ENCODE results near the gene CMPK2. TPM values are rescaled to one million over a fixed set of nuclear protein-coding genes. Genes with fewer than 3 reads are reported as not detected.
"Not testable (repeated sequence)": the region's sequence is repeated elsewhere in the genome, so short reads cannot be mapped to it uniquely, and the experiment has no call there.

CMPK2 gene
- 2.6 and 3.8 TPM in 2 replicates for total RNA-seq (2014; rRNA removed; shearing (Covaris generic))
- 1.3 and 2.9 TPM in 2 replicates for polyA plus RNA-seq (2015; cell fraction: cytosol; rRNA removed)
- polyA plus RNA-seq (2015; cell fraction: nucleus; rRNA removed): 0.62 TPM in 1 of 2 replicates, not detected in the other

GRCh38 chr2:6865346-6866274 lies at the start of gene CMPK2:
Gene CMPK2, minus strand, starts transcription at chr2:6865907. Its CDS starts 211 bp downstream, at chr2:6865696.
- peak; percentile 34 for DNase-seq (ENCODE audit: low read depth, low spot score)
- in situ Hi-C loops (cut with HindIII; ENCODE audit: low pct_unique_long_range_greater_than_20kb, low sequenced_read_pairs): no loop called here

GRCh38 chr2:6915399-6915798 lies 49.7 kb upstream of the CMPK2 start:
- in situ Hi-C loops (cut with HindIII; ENCODE audit: low pct_unique_long_range_greater_than_20kb, low sequenced_read_pairs): no loop called here
- DNase-seq (ENCODE audit: low read depth, low spot score): peak; percentile 93

GRCh38 chr2:6914828-6915227 lies 49.1 kb upstream of the CMPK2 start:
- in situ Hi-C loops (cut with HindIII; ENCODE audit: low pct_unique_long_range_greater_than_20kb, low sequenced_read_pairs): no loop called here
- DNase-seq (ENCODE audit: low read depth, low spot score): peak; percentile 50

DNA sequence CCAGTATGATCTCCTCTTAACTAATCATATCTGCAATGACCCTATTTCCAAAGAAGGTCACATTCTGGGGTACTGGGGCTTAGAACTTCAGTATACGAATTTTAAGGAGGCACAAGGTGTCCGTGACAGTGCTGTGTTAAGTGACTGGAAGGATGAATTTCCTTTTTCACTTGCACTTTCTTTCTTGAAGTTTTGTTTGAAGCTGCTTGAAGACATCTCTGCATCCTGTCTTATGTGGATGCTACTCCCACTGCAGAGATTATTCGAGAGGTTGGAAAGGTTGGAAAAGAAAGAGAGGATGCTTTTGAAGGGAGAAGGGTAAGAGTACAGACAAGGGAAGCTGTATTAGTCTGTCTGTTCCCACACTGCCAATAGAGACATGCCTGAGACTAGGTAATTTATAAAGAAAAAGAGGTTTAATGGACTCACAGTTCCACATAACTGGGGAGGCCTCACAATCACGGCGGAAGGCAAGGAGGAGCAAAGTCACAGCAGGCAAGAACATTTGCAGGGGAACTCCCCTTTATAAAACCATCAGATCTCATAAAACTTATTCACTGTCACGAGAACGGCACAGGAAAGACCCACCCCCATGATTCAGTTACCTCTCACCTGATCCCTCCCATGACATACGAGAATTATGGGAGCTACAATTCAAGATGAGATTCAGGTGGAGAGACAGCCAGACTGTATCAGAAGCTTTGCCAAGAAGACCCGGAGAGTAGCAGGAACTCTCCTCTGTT lies 47.9 kb upstream of the CMPK2 start:
- no peak for DNase-seq (ENCODE audit: low read depth, low spot score)
- in situ Hi-C loops (cut with HindIII; ENCODE audit: low pct_unique_long_range_greater_than_20kb, low sequenced_read_pairs): no loop called here

DNA sequence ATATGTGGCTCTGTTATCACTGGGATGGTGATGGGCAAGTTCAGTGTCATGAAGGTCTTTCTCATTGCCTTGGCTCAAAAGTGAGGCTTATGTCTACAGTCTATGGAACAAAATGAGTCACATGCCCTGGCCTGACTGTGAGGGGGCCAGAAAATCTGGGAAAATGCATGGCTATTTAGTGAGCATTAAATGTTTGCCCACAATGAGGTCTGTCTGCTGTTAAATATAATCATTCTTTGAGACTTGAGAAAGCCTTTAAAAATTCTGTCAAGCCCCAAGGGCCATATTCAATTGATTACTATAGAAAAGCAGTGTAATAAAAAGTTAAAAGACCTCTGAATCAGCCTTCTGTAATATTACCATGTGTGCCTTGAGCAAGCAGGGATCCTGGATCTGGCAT lies 46.0 kb upstream of the CMPK2 start:
- peak; percentile 70 for DNase-seq (ENCODE audit: low read depth, low spot score)
- in situ Hi-C loops (cut with HindIII; ENCODE audit: low pct_unique_long_range_greater_than_20kb, low sequenced_read_pairs): no loop called here

DNA sequence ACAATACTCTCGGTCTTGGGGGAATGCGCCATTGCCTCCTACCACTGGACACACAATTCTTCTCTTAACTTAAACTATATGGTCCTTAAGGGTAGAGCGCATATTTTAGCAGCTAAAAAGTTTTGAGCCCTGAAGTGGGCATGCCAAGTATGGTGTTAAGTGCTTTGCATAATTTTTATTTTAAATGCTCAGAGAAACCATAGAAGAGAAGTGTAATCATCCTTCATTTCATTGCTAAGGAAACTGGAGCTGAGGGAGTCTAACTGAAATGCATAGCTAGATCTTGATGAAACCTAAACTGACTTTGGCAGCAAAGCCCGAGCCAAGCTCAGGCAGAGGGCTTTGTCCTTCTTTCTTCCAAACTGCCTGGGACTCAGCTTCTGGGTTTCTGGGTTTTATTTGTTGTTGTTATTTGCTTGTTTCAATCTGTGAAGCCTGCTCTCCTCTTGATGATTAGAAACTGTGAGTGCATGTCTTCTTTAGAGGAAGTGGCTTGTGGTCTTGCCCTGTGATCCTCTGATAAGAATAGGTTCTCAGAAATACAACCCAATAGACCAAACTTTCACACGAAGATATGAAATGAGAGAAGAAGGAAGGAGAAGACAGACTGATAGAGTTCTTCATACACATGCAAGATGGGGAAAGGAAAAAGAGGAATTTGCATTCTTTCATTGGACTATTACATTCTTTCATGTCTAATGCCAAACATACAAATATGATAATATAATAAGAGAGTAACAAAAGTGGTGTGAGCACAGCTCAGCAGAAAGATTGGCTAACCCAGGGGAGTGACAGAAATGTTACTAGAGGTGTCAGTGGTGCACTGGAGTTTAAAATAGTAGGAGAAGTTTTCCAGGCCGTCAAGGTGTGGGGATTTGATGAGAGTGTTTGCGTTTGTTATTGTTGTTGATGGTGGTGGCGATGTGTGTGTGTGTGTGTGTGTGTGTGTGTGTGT lies 44.0 kb upstream of the CMPK2 start:
- peak; percentile 93 for DNase-seq (ENCODE audit: low read depth, low spot score)
- in situ Hi-C loops (cut with HindIII; ENCODE audit: low pct_unique_long_range_greater_than_20kb, low sequenced_read_pairs): no loop called here

GRCh38 chr2:6908291-6908690 lies 42.6 kb upstream of the CMPK2 start:
- no peak for DNase-seq (ENCODE audit: low read depth, low spot score)
- in situ Hi-C loops (cut with HindIII; ENCODE audit: low pct_unique_long_range_greater_than_20kb, low sequenced_read_pairs): no loop called here

- no peak for DNase-seq (ENCODE audit: low read depth, low spot score)
- in situ Hi-C loops (cut with HindIII; ENCODE audit: low pct_unique_long_range_greater_than_20kb, low sequenced_read_pairs): no loop called here
These were observed 40.5 kb upstream of the CMPK2 start for GRCh38 chr2:6906165-6906741.

DNA sequence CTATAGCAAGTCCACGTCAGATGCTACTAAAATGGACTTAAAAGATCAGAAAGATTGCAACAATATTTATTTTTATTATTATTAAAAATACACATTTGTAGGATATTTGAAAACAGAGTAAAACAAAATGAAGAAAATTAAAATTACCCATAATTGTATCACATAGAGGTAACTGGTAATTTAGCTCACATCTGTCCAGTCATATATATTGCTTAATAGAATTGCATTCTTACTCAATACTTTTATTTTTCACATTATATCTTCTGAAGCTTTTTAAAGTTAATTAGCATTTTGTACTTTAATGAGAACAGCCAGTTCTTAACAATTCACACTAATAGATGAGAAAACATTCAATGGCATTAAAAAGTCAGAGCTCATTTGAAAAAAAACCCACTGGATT lies 40.0 kb upstream of the CMPK2 start:
- no peak for DNase-seq (ENCODE audit: low read depth, low spot score)
- in situ Hi-C loops (cut with HindIII; ENCODE audit: low pct_unique_long_range_greater_than_20kb, low sequenced_read_pairs): no loop called here

GRCh38 chr2:6902581-6902980 lies 36.9 kb upstream of the CMPK2 start:
- in situ Hi-C loops (cut with HindIII; ENCODE audit: low pct_unique_long_range_greater_than_20kb, low sequenced_read_pairs); DNase-seq (ENCODE audit: low read depth, low spot score): not testable (repeated sequence)

DNA sequence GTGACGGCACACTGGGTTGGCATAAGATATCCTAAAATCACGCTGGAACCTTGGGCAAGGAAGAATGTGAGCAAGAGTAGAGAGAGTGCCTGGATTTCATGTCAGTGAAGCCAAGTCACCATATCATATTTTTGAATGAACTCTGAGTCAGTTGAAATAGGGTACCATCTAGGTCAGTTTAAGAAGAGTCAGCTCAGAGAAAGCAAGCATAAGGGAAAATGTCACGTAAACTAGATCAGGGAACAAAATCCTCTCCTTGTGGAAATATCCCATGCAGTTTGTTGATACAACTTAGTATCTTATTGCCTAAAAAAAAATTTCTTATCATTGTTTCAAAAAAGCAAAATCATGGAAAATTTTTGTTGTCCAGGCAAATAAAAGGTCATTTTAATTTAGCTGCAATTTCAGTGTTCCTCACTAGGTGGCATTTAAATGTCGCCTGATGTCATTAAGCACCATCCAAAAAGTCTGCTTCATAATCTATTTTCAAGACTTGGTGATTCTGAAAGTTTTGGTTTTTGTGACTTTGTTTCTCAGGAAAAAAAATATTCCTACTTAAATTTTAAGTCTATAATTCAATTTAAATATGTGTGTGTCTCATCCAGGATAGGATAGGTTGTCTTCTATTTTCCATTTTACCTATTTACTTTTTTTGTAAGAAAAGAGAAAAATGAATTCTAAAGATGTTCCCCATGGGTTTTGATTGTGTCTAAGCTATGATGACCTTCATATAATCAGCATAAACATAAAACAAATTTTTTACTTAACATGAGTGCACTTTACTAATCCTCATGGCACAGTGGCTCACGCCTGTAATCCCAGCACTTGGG lies 31.4 kb upstream of the CMPK2 start:
- in situ Hi-C loops (cut with HindIII; ENCODE audit: low pct_unique_long_range_greater_than_20kb, low sequenced_read_pairs): no loop called here

DNA sequence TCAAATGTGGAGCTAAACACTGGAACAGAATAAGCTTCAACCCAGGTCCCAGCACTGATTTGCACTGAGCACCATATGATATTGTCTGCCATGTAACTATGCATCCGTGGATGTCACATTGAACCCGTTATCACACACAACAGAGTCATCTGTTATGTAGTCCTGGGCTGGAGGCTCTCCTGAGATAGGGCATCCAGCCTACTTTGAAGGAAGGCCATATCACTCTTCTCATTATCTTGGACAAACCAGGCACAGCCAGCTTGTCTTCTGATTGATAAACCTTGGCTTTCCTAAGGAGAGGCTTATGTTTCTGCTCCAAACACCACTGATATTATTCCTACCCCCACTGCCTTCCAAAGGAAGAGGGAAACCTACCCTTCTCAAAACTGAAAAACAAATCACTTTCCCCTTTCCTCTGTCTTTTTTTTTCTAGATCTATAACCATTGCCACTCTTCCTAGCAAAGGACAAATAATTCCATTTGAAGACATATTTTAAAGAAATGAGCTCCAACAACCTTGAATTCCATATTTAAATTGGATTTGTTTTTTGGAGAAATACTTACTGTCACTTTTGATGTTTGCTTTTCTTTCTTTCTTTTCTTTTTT lies 28.3 kb upstream of the CMPK2 start:
- no peak for DNase-seq (ENCODE audit: low read depth, low spot score)
- in situ Hi-C loops (cut with HindIII; ENCODE audit: low pct_unique_long_range_greater_than_20kb, low sequenced_read_pairs): no loop called here

More for the DNA sequence above, 31.4 kb upstream of the CMPK2 start:
- peak; percentile 71 for DNase-seq (ENCODE audit: low read depth, low spot score)

DNA sequence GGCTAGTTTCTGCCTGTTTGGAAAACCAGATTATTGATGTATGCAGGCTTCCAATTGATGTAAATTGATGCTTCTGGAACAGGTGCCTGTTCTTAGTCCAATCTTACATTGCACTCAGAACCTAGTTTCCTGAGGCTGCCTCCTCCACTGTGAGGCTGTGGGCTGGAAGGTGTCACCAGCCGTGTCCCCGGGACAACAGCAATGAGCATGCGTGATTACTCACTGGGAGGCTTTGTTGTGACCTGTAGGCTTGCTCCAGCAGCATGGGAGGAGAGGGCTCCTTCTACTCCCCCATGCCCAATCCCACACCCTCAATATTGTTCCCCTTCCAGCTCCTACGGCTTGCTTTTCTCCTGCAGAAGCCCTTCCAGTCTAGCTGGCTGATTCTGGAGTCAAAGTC lies 23.0 kb upstream of the CMPK2 start:
- no peak for DNase-seq (ENCODE audit: low read depth, low spot score)
- in situ Hi-C loops (cut with HindIII; ENCODE audit: low pct_unique_long_range_greater_than_20kb, low sequenced_read_pairs): no loop called here

GRCh38 chr2:6887751-6888192 lies 22.1 kb upstream of the CMPK2 start:
- in situ Hi-C loops (cut with HindIII; ENCODE audit: low pct_unique_long_range_greater_than_20kb, low sequenced_read_pairs): no loop called here
- no peak for DNase-seq (ENCODE audit: low read depth, low spot score)

DNA sequence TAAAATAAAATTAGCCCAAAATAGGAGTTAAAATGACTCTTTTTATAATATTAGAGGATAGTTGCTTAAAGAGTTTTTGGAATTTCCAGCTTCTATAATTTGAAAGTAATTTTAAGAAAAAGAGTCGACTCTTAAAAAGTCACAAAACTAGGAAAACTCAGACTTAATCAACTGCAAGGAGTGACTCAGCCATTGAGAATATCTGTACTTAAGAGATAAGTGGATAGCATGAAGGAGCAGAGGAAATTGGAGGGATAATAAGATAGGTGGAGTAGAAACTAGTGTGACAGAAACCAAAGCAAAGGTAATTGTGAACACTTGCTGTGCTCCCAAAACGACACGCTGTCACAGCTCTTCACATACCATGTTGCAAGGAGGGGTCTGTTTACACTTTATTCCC lies 20.3 kb upstream of the CMPK2 start:
- DNase-seq (ENCODE audit: low read depth, low spot score): no peak
- in situ Hi-C loops (cut with HindIII; ENCODE audit: low pct_unique_long_range_greater_than_20kb, low sequenced_read_pairs): no loop called here

GRCh38 chr2:6885551-6885950 lies 19.8 kb upstream of the CMPK2 start:
- in situ Hi-C loops (cut with HindIII; ENCODE audit: low pct_unique_long_range_greater_than_20kb, low sequenced_read_pairs): no loop called here
- DNase-seq (ENCODE audit: low read depth, low spot score): no peak
